GM12878 (cell line): ENCODE measurements around the gene LETM1. TPM values are rescaled to one million over a fixed set of nuclear protein-coding genes. Genes with fewer than 3 reads are reported as not detected.

Source experiments
- ATAC-seq: fragments of 200-7000 bp; cut with Tn5 transposase; 3 replicates; pipeline ENCODE4 v1.9.1; 2020; ENCODE audit warnings: mild to moderate bottlenecking, moderate library complexity
- BruUV-seq: library from RNA; stranded (reverse); fragments of 400-500 nt; replicated peaks from 2 replicates; lab custom pipeline; 2021; lab: Mats Ljungman, UMichigan
- CTCF ChIA-PET: fragments of 300-600 bp; sonication (Branson Sonifier 250); formaldehyde crosslinking; extraction: SDS; loops from one replicate; lab custom pipeline; 2021; ENCODE audit warnings: inconsistent platforms; lab: Yijun Ruan, JAX
- POLR2A ChIA-PET: fragments of 350-600 bp; formaldehyde crosslinking; extraction: SDS; loops from one replicate; lab custom pipeline; 2021; ENCODE audit warnings: inconsistent platforms; lab: Charles Lee
- RAD21 ChIA-PET: fragments of 300-600 bp; sonication (Branson Sonifier 250); formaldehyde crosslinking; loops from one replicate; lab custom pipeline; 2023; ENCODE audit warnings: antibody characterized with exemption; ENCODE audit not compliant: unreplicated experiment; lab: Charles Lee
- SMC1A ChIA-PET: fragments of 300-600 bp; sonication (Branson Sonifier 250); formaldehyde crosslinking; loops from one replicate; lab custom pipeline; 2023; ENCODE audit not compliant: unreplicated experiment, uncharacterized antibody; lab: Charles Lee
- DNase-seq: peaks from one replicate; pipeline ENCODE4 v3.0.0-alpha.2; 2011; ENCODE audit warnings: low read depth, low spot score
- FAIRE-seq: peaks from 3 replicates; lab custom pipeline; 2011; peaks lifted over from hg19 to GRCh38; lab: Jason Lieb, UNC
- H2AFZ ChIP-seq: 2 replicates; pipeline ENCODE4 v1.6.0; 2011; ENCODE audit warnings: low read depth, low read length, control low read depth; ENCODE audit not compliant: control insufficient read depth
- H3K27ac ChIP-seq: 2 replicates; pipeline ENCODE4 v1.5.1; 2011; ENCODE audit warnings: control low read depth; ENCODE audit not compliant: control insufficient read depth, insufficient read depth
- H3K27me3 ChIP-seq, 2 experiments: replicated peaks in 1 of 2; 2 replicates each; pipeline versions ENCODE4 v1.6.0 to v1.6.1; 2011; ENCODE audit warnings: low read length in 1 of 2; ENCODE audit not compliant: control insufficient read depth in 2 of 2, insufficient read depth in 2 of 2
- H3K36me3 ChIP-seq, 2 experiments: 2 replicates each; pipeline ENCODE4 v1.5.1; 2011; ENCODE audit warnings: low read length in 1 of 2; ENCODE audit not compliant: control insufficient read depth in 2 of 2, insufficient read depth in 2 of 2
- H3K4me1 ChIP-seq: 2 replicates; pipeline ENCODE4 v1.6.1; 2011; ENCODE audit warnings: mild to moderate bottlenecking, low read length, moderate library complexity, mixed read lengths; ENCODE audit not compliant: control insufficient read depth, insufficient read depth
- H3K4me2 ChIP-seq: 2 replicates; pipeline ENCODE4 v1.6.0; 2011; ENCODE audit warnings: control low read depth; ENCODE audit not compliant: control insufficient read depth, insufficient read depth
- H3K4me3 ChIP-seq: fragments of 200-600 bp; sonication (generic); 2 replicates; pipeline ENCODE4 v1.5.1; 2016
- H3K79me2 ChIP-seq: 2 replicates; pipeline ENCODE4 v1.6.0; 2011; ENCODE audit warnings: low read length; ENCODE audit not compliant: control insufficient read depth, insufficient read depth
- H3K9ac ChIP-seq: 2 replicates; pipeline ENCODE4 v1.8.0; 2011; ENCODE audit warnings: low read length, control low read depth, mixed read lengths; ENCODE audit not compliant: control insufficient read depth, insufficient read depth
- H3K9me3 ChIP-seq: replicated peaks from 3 replicates; pipeline ENCODE4 v1.5.1; 2011; ENCODE audit warnings: mild to moderate bottlenecking, low read length; ENCODE audit not compliant: control insufficient read depth, insufficient read depth
- H4K20me1 ChIP-seq: 2 replicates; pipeline ENCODE4 v1.6.0; 2011; ENCODE audit not compliant: control insufficient read depth, insufficient read depth
- ATF7 ChIP-seq: fragments of 450-650 bp; IDR thresholded peaks from 2 replicates; pipeline ENCODE4 v1.6.1; 2016; ENCODE audit warnings: low read depth, mild to moderate bottlenecking
- BACH1 ChIP-seq: fragments of 450-650 bp; IDR thresholded peaks from 2 replicates; pipeline ENCODE4 v1.6.1; 2017; ENCODE audit warnings: mild to moderate bottlenecking, borderline replicate concordance
- CHD2 ChIP-seq: IDR thresholded peaks from 2 replicates; pipeline ENCODE4 v1.6.1; 2011; ENCODE audit warnings: low read depth, low read length, improper control_type of control experiment, borderline replicate concordance
- FOS ChIP-seq: IDR thresholded peaks from 3 replicates; pipeline ENCODE4 v1.6.1; 2011; ENCODE audit warnings: borderline replicate concordance; ENCODE audit not compliant: insufficient read length; ENCODE audit errors: extremely low read depth
- GATAD2B ChIP-seq: fragments of 450-650 bp; conservative IDR thresholded peaks from 2 replicates; pipeline ENCODE4 v1.6.1; 2017; ENCODE audit warnings: low read depth, mild to moderate bottlenecking, moderate library complexity
- IRF4 ChIP-seq: IDR thresholded peaks from 2 replicates; pipeline ENCODE4 v1.6.1; 2011; ENCODE audit warnings: low read depth, low read length
- KLF5 ChIP-seq: fragments of 450-650 bp; IDR thresholded peaks from 2 replicates; pipeline ENCODE4 v1.6.1; 2014; ENCODE audit warnings: mild to moderate bottlenecking; ENCODE audit not compliant: partially characterized antibody
- MAX ChIP-seq: IDR thresholded peaks from 2 replicates; pipeline ENCODE4 v1.6.1; 2012; ENCODE audit warnings: low read depth, low read length, improper control_type of control experiment
- MEF2A ChIP-seq: IDR thresholded peaks from 2 replicates; pipeline ENCODE4 v1.6.1; 2011; ENCODE audit warnings: low read depth, mild to moderate bottlenecking, low read length, moderate library complexity; ENCODE audit not compliant: insufficient read depth
- MEF2B ChIP-seq: fragments of 450-650 bp; IDR thresholded peaks from 2 replicates; pipeline ENCODE4 v1.6.1; 2018; ENCODE audit warnings: mild to moderate bottlenecking, moderate library complexity; ENCODE audit not compliant: partially characterized antibody, poor library complexity, severe bottlenecking
- NFXL1 ChIP-seq: fragments of 450-650 bp; IDR thresholded peaks from 2 replicates; pipeline ENCODE4 v1.6.1; 2017; ENCODE audit warnings: antibody characterized with exemption, mild to moderate bottlenecking, borderline replicate concordance
- NR2F1 ChIP-seq: fragments of 450-650 bp; conservative IDR thresholded peaks from 2 replicates; pipeline ENCODE4 v1.6.1; 2017; ENCODE audit warnings: mild to moderate bottlenecking
- PAX5 ChIP-seq: IDR thresholded peaks from 2 replicates; pipeline ENCODE4 v1.6.1; 2011; ENCODE audit warnings: low read depth, low read length, borderline replicate concordance
- PML ChIP-seq: IDR thresholded peaks from 2 replicates; pipeline ENCODE4 v1.6.1; 2012; ENCODE audit warnings: low read length, inconsistent platforms
- RB1 ChIP-seq: fragments of 450-650 bp; formaldehyde crosslinking; IDR thresholded peaks from 2 replicates; pipeline ENCODE4 v1.6.1; 2017; ENCODE audit warnings: mild to moderate bottlenecking, borderline replicate concordance
- SMC3 ChIP-seq: IDR thresholded peaks from 2 replicates; pipeline ENCODE4 v1.6.1; 2011; ENCODE audit warnings: low read length, improper control_type of control experiment, borderline replicate concordance
- STAT3 ChIP-seq: IDR thresholded peaks from 2 replicates; pipeline ENCODE4 v1.6.1; 2011; ENCODE audit warnings: low read depth, low read length, improper control_type of control experiment
- WRNIP1 ChIP-seq: IDR thresholded peaks from 2 replicates; pipeline ENCODE4 v1.6.1; 2011; ENCODE audit warnings: low read depth, low read length, improper control_type of control experiment, borderline replicate concordance
- ZNF207 ChIP-seq: fragments of 450-650 bp; IDR thresholded peaks from 2 replicates; pipeline ENCODE4 v1.6.1; 2014; ENCODE audit warnings: antibody characterized with exemption, mild to moderate bottlenecking, borderline replicate concordance
- ZSCAN29 ChIP-seq: fragments of 450-650 bp; IDR thresholded peaks from 2 replicates; pipeline ENCODE4 v1.6.1; 2017; ENCODE audit warnings: mild to moderate bottlenecking, moderate library complexity
- WGBS: methylation state at CpG from one replicate; pipeline ENCODE4 v1.1.6; 2016; ENCODE audit warnings: low lambda C conversion rate; ENCODE audit not compliant: insufficient replicate concordance, insufficient coverage; ENCODE audit errors: missing lambda C conversion rate; 5-methylcytosine and 5-hydroxymethylcytosine counted together
- in situ Hi-C: fragments of 300-500 bp; cut with MboI; formaldehyde crosslinking; loops from 9 replicates; pipeline ENCODE4 v1.14.3; 2018; ENCODE audit warnings: mixed read lengths
- intact Hi-C: fragments of 100-400 bp; cut with micrococcal nuclease; formaldehyde crosslinking; loops from one replicate; pipeline ENCODE4 v1.14.2; 2022; ENCODE audit not compliant: unreplicated experiment
- polyA plus RNA-seq, 11 experiments: library from polyadenylated mRNA; depleted of rRNA in 4 of 11; unstranded in 6 of 11; stranded (reverse) in 5 of 11; fragments of >200 nt; fragmentation: Nextera tagmentation in 4 of 11; fragmentation: Illumina TruSeq in 1 of 11; extraction: Ambion mirVana in 4 of 11; extraction: Trizol in 1 of 11; gene quantifications; 1 replicate in 1 of 11; 2 replicates in 10 of 11; pipeline versions ENCODE4 v1.2.1 to v1.2.3, GENCODE V29; 2011 to 2016; ENCODE audit warnings: inconsistent platforms in 2 of 11, missing spikeins in 2 of 11, low read depth in 1 of 11
- total RNA-seq, 4 experiments: library from RNA; depleted of rRNA in 3 of 4; stranded (reverse); fragments of >200 nt in 3 of 4; fragmentation: Illumina TruSeq in 1 of 4; extraction: Trizol in 1 of 4; gene quantifications; 2 replicates each; pipeline versions ENCODE4 v1.2.1 to v1.2.3, GENCODE V29; 2013 to 2021
- TF ChIP-seq, protein P1 (sequence below): IDR thresholded peaks from 2 replicates; pipeline ENCODE4 v1.6.1; 2011; ENCODE audit warnings: borderline replicate concordance, low read depth, mild to moderate bottlenecking, moderate library complexity, low read length; ENCODE audit not compliant: insufficient read depth, poor library complexity, severe bottlenecking

LETM1 gene
- total and polyA plus RNA-seq, 10 of the 15 experiments (the other 5 are each of a cell fraction or from before 2014, with no cell fraction given): 2.6 to 65.2 (median 30.2) TPM

DNA sequence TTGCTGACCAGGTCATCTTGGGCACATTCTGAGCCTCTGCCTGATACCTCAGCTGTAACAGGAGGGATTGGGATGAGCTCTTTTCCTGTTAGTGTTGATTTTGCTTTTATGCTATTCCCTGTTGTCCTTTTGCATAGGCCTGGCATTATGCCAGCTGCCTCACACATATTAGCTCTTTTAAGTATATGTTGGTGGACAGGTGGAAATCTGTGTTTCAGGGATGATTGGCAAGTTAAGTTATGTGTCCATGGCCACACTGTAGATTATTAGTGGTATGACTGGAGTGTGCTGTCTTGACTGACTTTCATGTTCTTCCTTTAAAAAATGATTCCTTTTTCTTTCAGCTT is 44.1 kb upstream of the LETM1 start (continued):
- TF ChIP-seq CHD2 (no peak), BACH1 (no peak), WRNIP1 (no peak), ZNF207 (no peak), PML (no peak)

DNA sequence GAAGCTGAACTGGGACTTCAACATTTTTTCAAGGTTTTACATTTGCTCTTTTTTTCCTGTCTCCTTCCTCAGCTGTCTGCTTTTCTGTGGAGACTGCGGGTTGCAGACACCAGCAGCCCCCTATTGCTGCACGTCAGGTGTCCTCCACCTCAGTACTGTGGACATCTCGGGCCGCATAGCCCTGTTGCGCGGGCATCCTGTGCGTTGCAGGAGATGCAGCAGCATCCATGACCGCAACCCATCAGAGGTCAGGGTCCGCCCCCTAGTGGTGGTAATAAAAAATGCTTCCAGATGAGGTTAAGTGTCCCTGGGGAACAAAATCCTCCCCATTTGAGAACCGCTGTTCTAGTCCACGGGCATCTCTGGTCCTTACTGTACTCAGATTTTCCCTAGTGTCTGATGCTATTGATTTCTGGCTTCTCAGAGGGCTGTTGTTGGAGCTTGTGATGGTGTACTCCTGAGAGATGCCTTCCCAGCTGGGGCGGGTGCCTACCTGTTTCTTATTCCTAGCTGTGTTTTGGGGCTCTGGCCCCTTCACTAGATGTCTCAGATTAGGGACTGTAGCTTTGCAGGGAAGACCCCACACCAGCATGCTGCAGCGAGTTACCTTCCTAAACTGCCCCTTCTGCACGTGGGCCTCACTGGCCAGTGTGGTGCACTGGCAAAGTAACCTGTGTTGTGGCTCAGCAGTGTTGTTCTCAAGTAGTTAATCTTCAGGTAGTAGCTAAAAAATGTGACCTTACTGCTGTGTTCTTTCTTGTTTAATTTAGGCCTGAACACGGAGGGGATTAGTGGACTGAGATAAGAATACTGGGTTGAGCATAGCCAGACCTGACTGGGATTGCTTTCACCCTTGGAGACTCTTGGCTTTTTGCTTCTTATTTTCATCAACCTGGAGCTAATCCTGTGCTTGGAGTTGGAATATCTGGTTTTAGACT is 43.5 kb upstream of the LETM1 start:
- Histone ChIP-seq H3K9me3 (no peaks in the 10 kb centered on the region), H2AFZ (no peak overlapping the region; the same call in 1 of the 2 replicates), H3K36me3 (peaks cover 23 to 31% of the 10 kb centered on the region in 2 experiments), H3K27ac (no peak overlapping the region; the same call in 1 of the 2 replicates), H3K4me2 (peak overlapping the region; percentile 47; the same call in 1 of the 2 replicates), H3K4me1 (peaks cover 6% of the 10 kb centered on the region), H3K27me3 (no peaks in the 10 kb centered on the region), H3K79me2 (peaks cover 73% of the 10 kb centered on the region), H3K4me3 (no peak overlapping the region), H4K20me1 (peaks cover 8% of the 10 kb centered on the region; the same call in 1 of the 2 replicates), H3K9ac (no peak overlapping the region)
- POLR2A ChIA-PET: interaction anchor here (0.6 to 1.4 kb wide), 4 partner anchors 20 to 42 kb away, joined by 3 to 7 read pairs (median 4); no protein-coding TSS in a partner anchor
- 27% methylated on average over 15 of the region's 15 CpGs for WGBS
- intact Hi-C loops (loop anchor here (1.0 to 5.0 kb wide), 4 partner anchors 27 to 151 kb away; no protein-coding TSS in a partner anchor), in situ Hi-C loops (no loop called here)
- ATAC-seq (peak; percentile 98), FAIRE-seq (peak; percentile 96), DNase-seq (peak; percentile 53)
- SMC1A ChIA-PET: interaction anchor here (0.6 to 4.0 kb wide), 22 partner anchors 8 to 169 kb away, joined by 3 to 25 read pairs (median 5); no protein-coding TSS in a partner anchor
- CTCF ChIA-PET: interaction anchor here (0.7 to 4.5 kb wide), 34 partner anchors 8 to 365 kb away, joined by 3 to 38 read pairs (median 7); partner anchors contain the start of gene TMEM129
- BruUV-seq: no TSS peak
- RAD21 ChIA-PET: interaction anchor here (1.0 to 2.4 kb wide), 16 partner anchors 13 to 206 kb away, joined by 3 to 16 read pairs (median 4); partner anchors contain the start of gene LETM1
- no peak for TF ChIP-seq IRF4
- no peak for TF ChIP-seq PAX5
- TF ChIP-seq ATF7: no peak
- TF ChIP-seq FOS: no peak
- TF ChIP-seq KLF5: no peak
- TF ChIP-seq MAX: no peak
- no peak for TF ChIP-seq STAT3
- TF ChIP-seq MEF2B: peak; percentile 98
- peak; percentile 81 for TF ChIP-seq NR2F1
- TF ChIP-seq RB1: peak; percentile 60; the same call in 1 of the 2 replicates
- no peak for TF ChIP-seq CHD2
- TF ChIP-seq MEF2A: no peak
- TF ChIP-seq GATAD2B: no peak
- peak; percentile 76 for TF ChIP-seq SMC3
- TF ChIP-seq NFXL1: no peak
- TF ChIP-seq, protein P1, sequence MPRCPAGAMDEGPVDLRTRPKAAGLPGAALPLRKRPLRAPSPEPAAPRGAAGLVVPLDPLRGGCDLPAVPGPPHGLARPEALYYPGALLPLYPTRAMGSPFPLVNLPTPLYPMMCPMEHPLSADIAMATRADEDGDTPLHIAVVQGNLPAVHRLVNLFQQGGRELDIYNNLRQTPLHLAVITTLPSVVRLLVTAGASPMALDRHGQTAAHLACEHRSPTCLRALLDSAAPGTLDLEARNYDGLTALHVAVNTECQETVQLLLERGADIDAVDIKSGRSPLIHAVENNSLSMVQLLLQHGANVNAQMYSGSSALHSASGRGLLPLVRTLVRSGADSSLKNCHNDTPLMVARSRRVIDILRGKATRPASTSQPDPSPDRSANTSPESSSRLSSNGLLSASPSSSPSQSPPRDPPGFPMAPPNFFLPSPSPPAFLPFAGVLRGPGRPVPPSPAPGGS: no peak
- TF ChIP-seq ZSCAN29: no peak
